HG03159 (cell line): Measurements from ENCODE around the gene SACM1L.
"Not testable (repeated sequence)": the region's sequence is repeated elsewhere in the genome, so short reads cannot be mapped to it uniquely, and the experiment has no call there.

Experiments
- ATAC-seq: cut with Tn5 transposase; IDR thresholded peaks from one replicate; pipeline ENCODE4 v1.9.1; 2021; ENCODE audit warnings: mild to moderate bottlenecking, moderate library complexity; ENCODE audit not compliant: unreplicated experiment

Gene SACM1L

GRCh38 chr3:45666757-45667431 is 22.3 kb upstream of the SACM1L start:
- no peak for ATAC-seq

- ATAC-seq: no peak
Measured at GRCh38 chr3:45667569-45667934, 21.6 kb upstream of the SACM1L start.

- no peak for ATAC-seq
Measured at GRCh38 chr3:45670436-45670835, 18.8 kb upstream of the SACM1L start.

DNA sequence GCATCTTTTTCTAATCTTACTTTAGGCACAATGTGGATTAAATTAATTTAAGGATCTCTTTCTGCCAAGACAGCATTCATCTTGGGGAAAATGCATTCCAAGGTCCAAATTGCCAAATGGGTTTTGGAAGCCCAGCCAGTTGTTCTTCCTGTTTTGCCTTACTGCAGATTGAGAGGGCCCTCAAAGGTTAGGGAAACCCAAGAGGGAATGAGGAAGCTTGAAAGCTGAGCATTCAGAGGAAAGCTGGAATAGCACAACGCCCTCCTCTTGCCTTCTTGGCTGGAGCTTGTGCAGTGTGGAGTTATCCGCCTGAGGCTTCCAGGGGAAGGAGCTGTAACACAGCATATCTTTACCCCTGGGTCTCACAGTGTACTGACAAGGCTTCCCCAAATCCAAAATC is 18.2 kb upstream of the SACM1L start:
- ATAC-seq: no peak

DNA sequence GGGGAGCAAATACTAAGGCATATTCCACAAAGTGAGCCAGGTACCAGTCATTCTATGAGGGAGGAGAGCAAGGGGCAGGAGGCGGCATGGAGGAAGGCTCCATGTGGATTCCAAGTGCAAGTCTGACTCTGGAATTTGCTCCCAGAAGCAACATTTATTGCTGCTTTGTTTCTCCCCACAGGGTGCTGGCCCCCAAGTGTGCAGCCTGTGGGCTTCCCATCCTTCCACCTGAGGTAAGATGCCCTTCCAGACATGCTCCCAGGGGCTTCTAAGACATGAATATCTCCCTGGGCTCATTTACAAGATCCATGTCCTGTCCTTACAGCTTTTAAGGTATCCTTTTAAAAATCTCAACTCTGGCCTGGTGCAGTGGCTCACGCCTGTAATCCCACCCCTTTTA is 15.9 kb upstream of the SACM1L start:
- no peak for ATAC-seq

DNA sequence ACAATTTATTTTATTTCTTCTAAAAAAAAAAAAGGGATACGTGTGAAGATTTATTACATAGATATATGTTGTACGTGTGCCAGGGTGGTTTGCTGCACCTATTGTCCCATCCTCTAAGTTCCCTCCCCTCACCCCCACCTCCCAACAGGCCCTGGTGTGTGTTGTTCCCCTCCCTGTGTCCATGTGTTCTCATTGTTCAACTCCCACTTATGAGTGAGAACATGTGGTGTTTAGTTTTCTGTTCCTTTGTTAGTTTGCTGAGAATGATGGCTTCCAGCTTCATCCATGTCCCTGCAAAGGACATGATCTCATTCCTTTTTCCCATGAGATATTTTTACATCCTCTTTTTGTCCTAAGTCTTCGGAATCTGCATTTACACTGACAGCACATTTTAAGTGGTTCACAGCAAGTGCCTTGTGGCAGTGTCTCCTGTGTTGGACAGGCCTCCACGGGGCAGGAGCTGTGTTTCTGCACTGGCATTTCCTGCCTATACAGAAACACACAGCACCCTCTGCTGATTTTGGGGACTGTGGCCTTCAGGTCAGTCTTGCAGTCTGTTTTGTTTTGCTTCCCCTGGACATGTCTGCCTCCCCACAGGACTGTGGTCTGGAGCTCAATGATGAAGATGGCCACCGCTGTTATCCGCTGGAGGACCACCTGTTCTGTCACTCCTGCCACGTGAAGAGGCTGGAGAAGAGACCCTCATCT is 12.7 kb upstream of the SACM1L start:
- no peak for ATAC-seq

DNA sequence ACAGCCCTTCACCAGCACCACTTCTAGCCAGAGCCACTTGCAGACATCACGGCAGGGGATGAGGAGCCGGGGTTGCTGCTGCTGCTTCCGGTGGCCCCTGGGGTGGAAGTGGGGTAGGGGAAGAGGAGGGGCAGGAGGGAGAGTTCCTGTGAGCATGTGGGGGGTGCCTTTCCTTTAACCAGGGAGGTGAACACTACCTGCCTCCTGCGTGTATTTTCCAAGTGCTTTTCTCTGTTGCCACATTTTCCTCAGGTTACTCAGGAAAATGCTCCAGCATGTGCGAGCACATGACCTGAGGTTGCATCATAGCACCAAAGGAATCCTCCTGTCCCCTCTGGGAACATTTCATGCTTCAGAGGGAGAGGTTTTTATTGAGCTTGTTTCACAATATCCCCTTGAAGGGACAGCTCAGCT is 12.2 kb upstream of the SACM1L start:
- no peak for ATAC-seq

- ATAC-seq: no peak
Measured at GRCh38 chr3:45677841-45678240, 11.4 kb upstream of the SACM1L start.

GRCh38 chr3:45679805-45680204 is 9.4 kb upstream of the SACM1L start:
- ATAC-seq: no peak

GRCh38 chr3:45681221-45681620 is 8.0 kb upstream of the SACM1L start:
- ATAC-seq: no peak

DNA sequence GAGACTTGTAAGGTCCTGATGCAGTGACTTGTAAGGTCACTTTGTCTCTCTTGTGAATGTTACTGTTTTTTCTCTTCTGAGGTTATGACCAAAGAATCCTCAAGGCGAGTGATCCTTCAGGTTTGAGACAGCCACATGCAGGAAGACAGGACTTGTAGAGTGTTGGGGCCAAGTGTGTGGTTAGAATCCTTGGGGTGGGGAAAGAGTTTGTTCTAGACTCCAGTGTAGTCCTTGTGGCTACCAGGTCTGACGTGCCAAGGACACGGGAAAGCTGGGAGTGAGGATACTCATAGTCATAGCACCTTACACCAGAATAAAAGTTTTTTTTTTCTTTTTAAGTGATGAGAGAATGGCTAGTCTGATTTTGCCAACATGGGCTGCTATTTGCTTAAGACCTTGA is 7.3 kb upstream of the SACM1L start:
- no peak for ATAC-seq

GRCh38 chr3:45682311-45682710 is 6.9 kb upstream of the SACM1L start:
- no peak for ATAC-seq

- ATAC-seq: no peak
Measured at GRCh38 chr3:45682786-45683185, 6.4 kb upstream of the SACM1L start.

DNA sequence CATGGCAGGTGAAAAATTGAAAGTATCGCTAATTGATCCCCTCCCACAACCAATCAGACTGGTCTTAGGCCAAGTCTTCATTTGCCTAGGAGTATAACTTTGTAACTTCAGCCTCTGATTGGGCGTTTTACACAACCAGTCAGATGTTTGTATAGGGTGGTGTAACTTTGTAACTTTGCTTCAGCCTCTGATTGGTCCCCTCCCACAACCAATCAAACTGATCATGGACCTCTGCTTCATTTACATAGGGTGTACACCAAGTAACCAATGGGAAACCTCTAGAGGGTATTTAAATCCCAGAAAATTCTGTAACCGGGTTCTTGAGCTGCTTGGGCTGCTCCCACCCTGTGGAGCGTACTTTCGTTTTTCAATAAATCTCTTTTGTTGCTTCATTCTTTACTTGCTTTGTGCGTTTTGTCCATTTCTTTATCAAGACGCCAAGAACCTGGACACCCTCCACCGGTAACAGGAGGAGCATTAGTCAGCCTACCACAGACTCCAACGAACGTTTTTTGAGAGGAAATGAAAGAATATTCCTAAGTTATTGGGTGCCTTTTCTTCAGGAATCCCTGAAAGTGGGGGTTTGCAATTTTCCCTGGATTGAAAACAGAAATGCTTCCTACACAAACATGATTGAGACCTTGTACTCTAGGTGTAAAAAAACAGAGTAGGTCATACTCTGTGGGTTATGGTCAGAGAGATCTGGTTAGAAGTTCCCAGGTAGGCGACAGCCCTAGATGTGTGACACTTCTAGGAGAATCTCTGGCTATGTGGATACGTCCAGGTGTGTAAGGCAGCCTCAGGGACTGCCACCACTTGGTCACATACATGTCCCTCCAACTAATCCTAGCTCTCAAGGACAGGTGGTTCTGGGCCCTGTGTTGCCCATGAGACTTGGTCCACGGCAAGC is 5.5 kb upstream of the SACM1L start:
- ATAC-seq: no peak

DNA sequence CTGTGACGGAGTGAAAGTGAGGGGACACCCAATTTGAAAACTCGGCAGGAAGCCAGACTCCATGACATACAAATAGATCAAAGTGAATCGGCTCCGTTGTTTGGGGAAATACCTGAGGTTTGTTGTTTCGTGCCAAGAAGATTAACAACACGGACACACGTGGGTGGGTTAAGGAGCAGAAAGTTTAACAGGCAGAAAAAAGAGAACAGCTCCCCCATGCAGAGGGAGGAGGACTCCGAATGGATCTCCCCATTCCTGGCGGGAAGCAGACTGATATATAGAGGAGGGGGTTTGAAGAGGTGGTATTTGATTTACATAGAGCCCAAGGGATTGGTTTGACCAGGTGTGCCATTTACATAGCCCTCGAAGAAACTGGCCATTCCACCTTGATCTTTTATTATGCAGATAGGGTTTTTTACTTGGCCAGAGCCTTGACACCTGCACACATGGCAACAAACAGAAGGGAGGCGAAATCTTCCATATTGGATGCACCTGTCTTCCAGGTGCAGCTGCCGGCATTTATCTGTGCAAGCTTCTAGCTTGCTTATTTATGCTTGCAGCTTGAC is 4.8 kb upstream of the SACM1L start:
- no peak for ATAC-seq

GRCh38 chr3:45685722-45686121 is 3.5 kb upstream of the SACM1L start:
- ATAC-seq: not testable (repeated sequence)

- no peak for ATAC-seq
Measured at GRCh38 chr3:45686850-45687249, 2.3 kb upstream of the SACM1L start.

DNA sequence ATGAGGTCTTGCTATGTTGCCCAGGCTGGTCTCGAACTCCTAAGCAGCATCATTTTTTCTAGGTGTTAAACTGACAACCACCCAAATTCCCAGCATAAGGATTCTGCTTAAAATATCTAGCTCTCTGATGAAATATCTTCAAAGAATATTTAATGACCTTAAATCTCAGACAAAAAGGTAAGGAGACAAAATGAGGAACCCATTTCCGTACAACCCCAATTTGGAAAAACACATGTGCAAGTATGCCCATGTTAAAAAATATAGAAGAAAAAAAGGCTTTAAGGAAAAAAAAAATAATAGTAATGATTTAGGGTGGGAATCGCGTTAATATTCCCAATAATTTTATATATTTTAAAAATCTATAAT is 1.4 kb upstream of the SACM1L start:
- no peak for ATAC-seq

GRCh38 chr3:45688194-45688881 is 858 bp upstream of the SACM1L start:
- no peak for ATAC-seq

GRCh38 chr3:45689787-45690145 is 570 bp downstream of the SACM1L start:
- no peak for ATAC-seq
